HepG2 (cell line): ENCODE results near the gene HOXA5. TPM values are rescaled to one million over a fixed set of nuclear protein-coding genes. Genes with fewer than 3 reads are reported as not detected.

ENCODE experiments used
- BCL3 ChIP-seq: sonication (generic); formaldehyde crosslinking; IDR thresholded peaks from 2 replicates; pipeline ENCODE4 v1.5.1; 2020; ENCODE audit warnings: mild to moderate bottlenecking, missing genetic modification reagents, moderate library complexity
- EED ChIP-seq: sonication (generic); formaldehyde crosslinking; IDR thresholded peaks from 2 replicates; pipeline ENCODE4 v1.5.0; 2020; ENCODE audit warnings: mild to moderate bottlenecking, missing genetic modification reagents
- JUN ChIP-seq: sonication (generic); formaldehyde crosslinking; IDR thresholded peaks from 2 replicates; pipeline ENCODE4 v1.4.0; 2020; ENCODE audit warnings: mild to moderate bottlenecking, missing genetic modification reagents
- KAT7 ChIP-seq: IDR thresholded peaks from 2 replicates; pipeline ENCODE4 v1.6.1; 2018; ENCODE audit warnings: borderline replicate concordance, missing compliant biosample characterization
- KLF6 ChIP-seq: IDR thresholded peaks from 2 replicates; pipeline ENCODE4 v1.8.0; 2016; ENCODE audit warnings: missing biosample characterization, missing genetic modification reagents
- MED13 ChIP-seq: sonication (generic); formaldehyde crosslinking; IDR thresholded peaks from 2 replicates; pipeline ENCODE4 v1.5.0; 2020; ENCODE audit warnings: missing genetic modification reagents
- NBN ChIP-seq: fragments of 450-650 bp; conservative IDR thresholded peaks from 2 replicates; pipeline ENCODE4 v1.6.1; 2017
- NFAT5 ChIP-seq: sonication (generic); formaldehyde crosslinking; IDR thresholded peaks from 2 replicates; pipeline ENCODE4 v1.4.0; 2020; ENCODE audit warnings: missing genetic modification reagents
- PITX1 ChIP-seq: sonication (generic); formaldehyde crosslinking; IDR thresholded peaks from 2 replicates; pipeline ENCODE4 v1.5.1; 2020; ENCODE audit warnings: mild to moderate bottlenecking, missing genetic modification reagents
- SRSF1 ChIP-seq: fragments of 200-400 bp; formaldehyde crosslinking; optimal IDR thresholded peaks from 2 replicates; pipeline ENCODE3; 2017; ENCODE audit warnings: mild to moderate bottlenecking, low read depth, low read length, moderate library complexity
- ZBTB7A ChIP-seq: sonication (generic); formaldehyde crosslinking; IDR thresholded peaks from 2 replicates; pipeline ENCODE4 v1.8.0; 2022; ENCODE audit warnings: mild to moderate bottlenecking, missing genetic modification reagents
- ZFP41 ChIP-seq: sonication (generic); formaldehyde crosslinking; IDR thresholded peaks from 2 replicates; pipeline ENCODE4 v1.4.0; 2020; ENCODE audit warnings: mild to moderate bottlenecking, missing genetic modification reagents, borderline replicate concordance
- ZNF18 ChIP-seq: sonication (generic); formaldehyde crosslinking; IDR thresholded peaks from 2 replicates; pipeline ENCODE4 v1.8.0; 2022; ENCODE audit warnings: mild to moderate bottlenecking, missing genetic modification reagents; ENCODE audit not compliant: insufficient replicate concordance
- ZNF232 ChIP-seq: sonication (generic); formaldehyde crosslinking; IDR thresholded peaks from 2 replicates; pipeline ENCODE4 v1.4.0; 2020; ENCODE audit warnings: missing genetic modification reagents, borderline replicate concordance
- ZNF367 ChIP-seq: sonication (generic); formaldehyde crosslinking; IDR thresholded peaks from 2 replicates; pipeline ENCODE4 v1.4.0; 2020; ENCODE audit warnings: missing genetic modification reagents, borderline replicate concordance
- ZNF530 ChIP-seq: sonication (generic); formaldehyde crosslinking; IDR thresholded peaks from 2 replicates; pipeline ENCODE4 v1.5.0; 2020; ENCODE audit warnings: low read depth, mild to moderate bottlenecking, missing genetic modification reagents
- ZNF564 ChIP-seq: sonication (generic); formaldehyde crosslinking; IDR thresholded peaks from 2 replicates; pipeline ENCODE4 v1.8.1; 2023; ENCODE audit warnings: mild to moderate bottlenecking, missing genetic modification reagents
- ZNF660 ChIP-seq: sonication (generic); formaldehyde crosslinking; IDR thresholded peaks from 2 replicates; pipeline ENCODE4 v1.5.1; 2020; ENCODE audit warnings: mild to moderate bottlenecking, low read depth, missing genetic modification reagents, borderline replicate concordance
- polyA plus RNA-seq, 8 experiments: library from polyadenylated mRNA; depleted of rRNA in 3 of 8; stranded (reverse) in 7 of 8; unstranded in 1 of 8; fragments of >200 nt; fragmentation: Illumina TruSeq in 4 of 8; extraction: Trizol in 4 of 8; gene quantifications; 2 replicates each; pipeline versions ENCODE4 v1.2.1 to v1.2.3, GENCODE V29; 2011 to 2016; ENCODE audit warnings: low read depth in 4 of 8, missing spikeins in 1 of 8, mixed read lengths in 1 of 8; ENCODE audit not compliant: insufficient read depth in 1 of 8
- total RNA-seq, 5 experiments: library from RNA; depleted of rRNA; stranded (reverse); fragments of >200 nt; fragmentation: Illumina TruSeq; extraction: Trizol; gene quantifications; 2 replicates each; pipeline ENCODE4 v1.2.3, GENCODE V29; 2016; ENCODE audit warnings: low read depth in 1 of 5

HOXA5 gene
- total and polyA plus RNA-seq, 2 of the 13 experiments (the other 11 are each of a cell fraction or from before 2014, with no cell fraction given) = 3.2 to 3.6 TPM

DNA sequence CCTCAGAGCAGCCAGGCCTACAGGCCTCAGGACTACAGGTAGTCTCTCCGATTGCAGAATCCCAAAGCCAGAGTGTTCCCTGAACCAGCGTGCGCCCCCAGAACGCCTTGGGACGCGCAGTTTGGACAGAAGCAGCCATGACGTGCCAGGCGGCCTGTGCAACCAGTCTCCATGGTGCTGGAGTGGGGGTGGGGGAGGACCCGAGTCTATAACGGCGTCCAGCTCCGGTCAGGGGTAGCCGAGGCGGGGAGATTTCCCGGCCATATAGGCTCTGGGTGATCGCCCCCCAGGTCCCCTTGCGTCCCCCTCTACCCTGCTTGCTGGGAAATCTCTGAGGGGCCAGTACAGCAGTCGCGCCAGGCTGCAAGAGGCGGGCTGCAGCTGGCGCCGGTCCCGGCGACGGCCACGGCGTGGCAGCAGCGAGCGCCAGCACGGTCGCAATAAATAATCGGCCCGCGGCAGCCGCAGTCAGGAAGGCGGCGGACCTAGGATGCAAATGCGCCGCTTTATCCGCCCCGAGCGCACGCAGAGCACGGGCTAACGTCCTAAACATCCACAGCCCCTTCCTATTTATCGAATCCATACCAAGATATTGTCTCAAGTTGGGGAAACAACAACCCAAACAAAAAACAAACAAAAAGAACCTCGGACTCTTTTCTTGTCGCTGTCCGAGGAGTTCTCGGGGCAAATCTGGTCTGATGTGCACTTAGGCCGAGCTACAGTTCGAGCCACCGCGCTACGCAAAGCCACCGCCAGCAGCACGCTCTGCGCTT lies 7.3 kb upstream of the HOXA5 start (continued):
- TF ChIP-seq SRSF1 = no peak
- no peak for TF ChIP-seq NBN
- TF ChIP-seq ZNF18 (CRISPR knock-in tag) = peak; percentile 50
- no peak for TF ChIP-seq ZBTB7A (CRISPR knock-in tag)
- no peak for TF ChIP-seq ZNF564 (CRISPR knock-in tag)
- no peak for TF ChIP-seq ZNF530 (CRISPR knock-in tag)
- peak; percentile 59 for TF ChIP-seq KAT7 (CRISPR knock-in tag)
- TF ChIP-seq ZFP41 (CRISPR knock-in tag) = no peak
- TF ChIP-seq ZNF367 (CRISPR knock-in tag) = no peak
- TF ChIP-seq ZNF660 = no peak
- TF ChIP-seq MED13 (CRISPR knock-in tag) = no peak
- no peak; the same call in 1 of the 2 replicates for TF ChIP-seq BCL3
- TF ChIP-seq ZNF232 (CRISPR knock-in tag) = no peak
- TF ChIP-seq EED (CRISPR knock-in tag) = 0 out of 2 replicates have a peak, but pooled peaks have one; percentile 6
- no peak for TF ChIP-seq NFAT5 (CRISPR knock-in tag)
- TF ChIP-seq JUN (CRISPR knock-in tag) = no peak
- TF ChIP-seq KLF6 (CRISPR knock-in tag) = 0 out of 2 replicates have a peak, but pooled peaks have one; percentile 18
- TF ChIP-seq PITX1 (CRISPR knock-in tag) = no peak
